Breast epithelium (tissue), 3 donors: ENCODE results near the gene TPK1.

Experiments
- CTCF ChIP-seq, 3 donors: fragments of 450-650 bp; IDR thresholded peaks; one replicate each; pipeline ENCODE4 v1.5.1; 2016 to 2017; ENCODE audit warnings: antibody characterized with exemption in 3 of 3, mild to moderate bottlenecking in 3 of 3, moderate library complexity in 3 of 3
- POLR2A ChIP-seq: fragments of 450-650 bp; IDR thresholded peaks from one replicate; pipeline ENCODE4 v1.6.1; 2016; ENCODE audit warnings: antibody characterized with exemption, mild to moderate bottlenecking, moderate library complexity
- POLR2AphosphoS5 ChIP-seq, 3 donors: sonication (generic); formaldehyde crosslinking; IDR thresholded peaks; one replicate each; pipeline ENCODE4 v1.6.1; 2017; ENCODE audit warnings: antibody characterized with exemption in 3 of 3

GRCh38 chr7:144584726-144585125 lies 251.1 kb downstream of the TPK1 start:
- TF ChIP-seq CTCF (IDR thresholded peaks at IDR 0.05) (no peak), POLR2A (no peak), POLR2AphosphoS5 (IDR thresholded peaks at IDR 0.05) (no peak)
